Psoas muscle (tissue), 8 donors: ENCODE data around the gene RCOR2. TPM values are rescaled to one million over a fixed set of nuclear protein-coding genes. Genes with fewer than 3 reads are reported as not detected.
A peak's percentile ranks its signal among the peaks of the same experiment; 100 is the strongest.

Experiments
- ATAC-seq, 4 donors: fragments of 200-7000 bp; cut with Tn5 transposase; one replicate each; pipeline ENCODE4 v1.9.1; 2020; ENCODE audit warnings: moderate library complexity in 3 of 4, mild to moderate bottlenecking in 2 of 4
- DNase-seq, 2 donors: peaks; one replicate each; pipeline ENCODE4 v3.0.0-alpha.2; 2020
- H3K27ac ChIP-seq: fragments of 200-600 bp; one replicate; pipeline ENCODE4 v1.8.0; 2022
- H3K27me3 ChIP-seq, 3 donors: fragments of 200-600 bp in 1 of 3; one replicate each; pipeline versions ENCODE4 v1.6.1 to v1.8.0; 2013 to 2022; ENCODE audit warnings: low read length in 2 of 3, mild to moderate bottlenecking in 2 of 3, moderate library complexity in 1 of 3; ENCODE audit not compliant: insufficient read depth in 3 of 3
- H3K36me3 ChIP-seq, 2 donors: fragments of 200-600 bp in 1 of 2; one replicate each; pipeline versions ENCODE4 v1.6.1 to v1.8.0; 2013 to 2022; ENCODE audit warnings: low read depth in 1 of 2, mild to moderate bottlenecking in 1 of 2, moderate library complexity in 1 of 2; ENCODE audit not compliant: insufficient read depth in 1 of 2
- H3K4me1 ChIP-seq: fragments of 200-600 bp; one replicate; pipeline ENCODE4 v1.8.0; 2022
- H3K4me3 ChIP-seq: fragments of 200-600 bp; one replicate; pipeline ENCODE4 v1.8.0; 2022; ENCODE audit warnings: mild to moderate bottlenecking
- H3K9me3 ChIP-seq: fragments of 200-600 bp; one replicate; pipeline ENCODE4 v1.8.0; 2022
- CTCF ChIP-seq: fragments of 200-600 bp; IDR thresholded peaks from one replicate; pipeline ENCODE4 v1.8.0; 2022; ENCODE audit warnings: antibody characterized with exemption
- WGBS, 3 donors: extraction: QIAGEN DNeasy Blood & Tissue Kit; methylation state at CpG; one replicate each; pipeline versions ENCODE4 v1.1.6 to v1.1.7; 2013; 5-methylcytosine and 5-hydroxymethylcytosine counted together
- intact Hi-C, 2 donors: fragments of 100-400 bp; cut with DNase I; formaldehyde crosslinking; loops; one replicate each; pipeline versions ENCODE4 v1.11.0 to v1.14.2; 2022
- polyA plus RNA-seq, 3 donors: library from polyadenylated mRNA; stranded (reverse); fragments of 200-250 nt; gene quantifications; one replicate each; pipeline ENCODE4 v1.2.3, GENCODE V29; 2013
- total RNA-seq, 4 donors: library from RNA; stranded (reverse); fragmentation: NEBNext Ultra II Directional in 2 of 4; extraction: Animal tissue kit (Norgen Biotek cat#: 25700) in 2 of 4; gene quantifications; one replicate each; pipeline versions ENCODE4 v1.2.1 to v1.2.4, GENCODE V29; 2021 to 2023
- donor health status: healthy with polysubstance abuse.
- donor health status: DM: no; HTN: no; CAD: no; lungs with moderate emphysema.
- donor health status: Bipolar disorder and iron deficiency.
- donor health status: healthy.
- donor health status: DM: yes; HTN: yes; CAD: no.
- donor health status: DM: no; HTN: no; CAD: no.
- donor health status: DM: no; HTN: no; CAD: no.
- donor health status: DM: yes; HTN: yes; CAD: no.

Gene RCOR2
- total and polyA plus RNA-seq, 7 donors: 0.07 to 2.1 (median 0.66) TPM

DNA sequence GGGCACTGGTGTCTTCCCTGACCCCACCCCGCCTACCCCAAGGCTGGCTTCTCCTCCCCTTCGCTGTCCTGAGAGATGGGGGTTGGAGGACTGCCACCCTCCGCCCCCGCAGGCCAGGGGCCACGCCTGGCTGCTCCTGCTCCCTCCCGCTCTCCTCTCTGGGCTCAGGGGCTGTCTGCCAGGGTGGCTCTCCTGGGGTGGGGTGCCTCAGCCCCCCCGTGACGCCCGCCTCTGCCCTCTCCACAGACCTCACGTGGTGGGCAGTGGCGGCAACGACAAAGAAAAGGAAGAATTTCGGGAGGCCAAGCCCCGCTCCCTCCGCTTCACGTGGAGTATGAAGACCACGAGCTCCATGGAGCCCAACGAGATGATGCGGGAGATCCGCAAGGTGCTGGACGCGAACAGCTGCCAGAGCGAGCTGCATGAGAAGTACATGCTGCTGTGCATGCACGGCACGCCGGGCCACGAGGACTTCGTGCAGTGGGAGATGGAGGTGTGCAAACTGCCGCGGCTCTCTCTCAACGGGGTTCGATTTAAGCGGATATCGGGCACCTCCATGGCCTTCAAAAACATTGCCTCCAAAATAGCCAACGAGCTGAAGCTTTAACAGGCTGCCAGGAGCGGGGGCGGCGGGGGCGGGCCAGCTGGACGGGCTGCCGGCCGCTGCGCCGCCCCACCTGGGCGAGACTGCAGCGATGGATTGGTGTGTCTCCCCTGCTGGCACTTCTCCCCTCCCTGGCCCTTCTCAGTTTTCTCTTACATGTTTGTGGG, 8.1 kb downstream of the RCOR2 start:
- DNase-seq (peak; percentile 50 to 71), ATAC-seq (peak in 3 of 4 donors; percentile 8 to 16 (median 10))
- no peaks in the 10 kb centered on the region for H3K9me3 ChIP-seq
- H3K27me3 ChIP-seq: no peaks in the 10 kb centered on the region
- H3K27ac ChIP-seq: no peak overlapping the region
- no peak for TF ChIP-seq CTCF
- WGBS, 3 donors: 74 to 82% (median 78%) methylated on average over 37 to 46 of the region's 46 CpGs
- H3K36me3 ChIP-seq: peaks cover 6 to 62% of the 10 kb centered on the region in 2 donors
- no peak overlapping the region for H3K4me3 ChIP-seq
- no peaks in the 10 kb centered on the region for H3K4me1 ChIP-seq
- intact Hi-C loops: no loop called here

GRCh38 chr11:63907808-63908530, 9.0 kb downstream of the RCOR2 start:
- Histone ChIP-seq H3K4me1 (no peaks in the 10 kb centered on the region), H3K36me3 (peaks cover 9 to 71% of the 10 kb centered on the region in 2 donors), H3K4me3 (no peak overlapping the region), H3K9me3 (no peaks in the 10 kb centered on the region), H3K27me3 (no peaks in the 10 kb centered on the region), H3K27ac (no peak overlapping the region)
- DNase-seq (no peak), ATAC-seq (no peak)
- no peak for TF ChIP-seq CTCF
- intact Hi-C loops: no loop called here
- WGBS, 3 donors: 85 to 88% (median 87%) methylated on average over 21 of the region's 21 CpGs

- intact Hi-C loops: no loop called here
- WGBS, 3 donors: 74 to 78% (median 78%) methylated on average over 6 of the region's 6 CpGs
- no peak for DNase-seq
Observed at GRCh38 chr11:63907063-63907462, 9.9 kb downstream of the RCOR2 start.

GRCh38 chr11:63906585-63906984, 10.4 kb downstream of the RCOR2 start:
- Histone ChIP-seq H3K27me3 (no peaks in the 10 kb centered on the region), H3K36me3 (peaks cover 15 to 85% of the 10 kb centered on the region in 2 donors), H3K27ac (no peak overlapping the region), H3K4me1 (no peaks in the 10 kb centered on the region), H3K9me3 (no peaks in the 10 kb centered on the region), H3K4me3 (no peak overlapping the region)
- WGBS, 3 donors: 89 to 94% (median 92%) methylated on average over 7 of the region's 7 CpGs
- DNase-seq (no peak), ATAC-seq (no peak)
- no peak for TF ChIP-seq CTCF
- intact Hi-C loops: no loop called here

More at GRCh38 chr11:63907063-63907462, 9.9 kb downstream of the RCOR2 start:
- H3K27me3 ChIP-seq: no peaks in the 10 kb centered on the region
- no peak for ATAC-seq
- H3K9me3 ChIP-seq: no peaks in the 10 kb centered on the region
- peaks cover 14 to 80% of the 10 kb centered on the region in 2 donors for H3K36me3 ChIP-seq
- no peak for TF ChIP-seq CTCF
- H3K4me3 ChIP-seq: no peak overlapping the region
- H3K27ac ChIP-seq: no peak overlapping the region
- no peaks in the 10 kb centered on the region for H3K4me1 ChIP-seq
